Transverse colon (tissue), 3 donors: ENCODE measurements around the gene CNGA1.

ENCODE experiments used
- EP300 ChIP-seq: sonication (generic); formaldehyde crosslinking; IDR thresholded peaks from one replicate; pipeline ENCODE4 v1.6.1; 2017; ENCODE audit warnings: antibody characterized with exemption, low read depth
- POLR2A ChIP-seq: fragments of 450-650 bp; IDR thresholded peaks from one replicate; pipeline ENCODE4 v1.6.1; 2016; ENCODE audit warnings: antibody characterized with exemption, mild to moderate bottlenecking, moderate library complexity
- TF ChIP-seq, protein P1 (sequence below), 5 experiments: fragments of 200-600 bp in 3 of 5; fragments of 450-650 bp in 2 of 5; sonication (generic) in 3 of 5; IDR thresholded peaks; 1 replicate in 2 of 5; 2 replicates in 3 of 5; pipeline ENCODE4 v1.5.1; 2016 to 2017; ENCODE audit warnings: antibody characterized with exemption in 5 of 5, inconsistent platforms in 3 of 5, mild to moderate bottlenecking in 2 of 5, moderate library complexity in 1 of 5

DNA sequence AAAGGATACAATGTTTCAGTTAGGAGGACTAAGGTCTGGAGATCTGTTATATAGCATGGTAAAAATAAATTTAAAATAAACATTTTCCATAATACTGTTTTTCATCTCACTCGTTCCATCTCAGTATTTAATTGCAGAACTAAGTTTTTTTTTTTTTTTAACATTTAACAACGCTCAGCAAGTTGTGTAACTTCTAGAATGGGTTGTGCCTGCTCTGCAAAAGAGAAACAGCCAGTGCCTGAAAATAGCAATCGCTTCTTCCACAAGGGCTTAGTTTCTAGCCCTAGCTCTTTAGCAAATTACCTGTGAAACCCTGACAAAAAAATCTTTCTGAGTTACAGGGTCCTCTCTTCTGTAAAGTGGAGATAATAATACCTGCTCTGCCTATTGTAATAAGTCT is 41.9 kb downstream of the CNGA1 start:
- TF ChIP-seq EP300 (no peak), POLR2A (no peak)
- TF ChIP-seq, protein P1, sequence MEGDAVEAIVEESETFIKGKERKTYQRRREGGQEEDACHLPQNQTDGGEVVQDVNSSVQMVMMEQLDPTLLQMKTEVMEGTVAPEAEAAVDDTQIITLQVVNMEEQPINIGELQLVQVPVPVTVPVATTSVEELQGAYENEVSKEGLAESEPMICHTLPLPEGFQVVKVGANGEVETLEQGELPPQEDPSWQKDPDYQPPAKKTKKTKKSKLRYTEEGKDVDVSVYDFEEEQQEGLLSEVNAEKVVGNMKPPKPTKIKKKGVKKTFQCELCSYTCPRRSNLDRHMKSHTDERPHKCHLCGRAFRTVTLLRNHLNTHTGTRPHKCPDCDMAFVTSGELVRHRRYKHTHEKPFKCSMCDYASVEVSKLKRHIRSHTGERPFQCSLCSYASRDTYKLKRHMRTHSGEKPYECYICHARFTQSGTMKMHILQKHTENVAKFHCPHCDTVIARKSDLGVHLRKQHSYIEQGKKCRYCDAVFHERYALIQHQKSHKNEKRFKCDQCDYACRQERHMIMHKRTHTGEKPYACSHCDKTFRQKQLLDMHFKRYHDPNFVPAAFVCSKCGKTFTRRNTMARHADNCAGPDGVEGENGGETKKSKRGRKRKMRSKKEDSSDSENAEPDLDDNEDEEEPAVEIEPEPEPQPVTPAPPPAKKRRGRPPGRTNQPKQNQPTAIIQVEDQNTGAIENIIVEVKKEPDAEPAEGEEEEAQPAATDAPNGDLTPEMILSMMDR (IDR thresholded peaks at IDR 0.05): no peak
